Measurements from ENCODE around the gene SART1.

Gene SART1

GRCh38 chr11:65964906-65965305, 3.4 kb downstream of the SART1 start:
- no peak for DNase-seq (ENCODE audit: low read depth, low spot score)

GRCh38 chr11:65965986-65966762, 4.6 kb downstream of the SART1 start:
- no peak for DNase-seq (ENCODE audit: low read depth, low spot score)

GRCh38 chr11:65967329-65967934, 5.9 kb downstream of the SART1 start:
- no peak for DNase-seq (ENCODE audit: low read depth, low spot score)

GRCh38 chr11:65968600-65969482, 7.3 kb downstream of the SART1 start:
- no peak for DNase-seq (ENCODE audit: low read depth, low spot score)

GRCh38 chr11:65972116-65972515, 10.6 kb downstream of the SART1 start:
- DNase-seq (ENCODE audit: low read depth, low spot score): no peak

GRCh38 chr11:65973439-65974110, 12.0 kb downstream of the SART1 start:
- DNase-seq (ENCODE audit: low read depth, low spot score): no peak

GRCh38 chr11:65975771-65976170, 14.2 kb downstream of the SART1 start:
- no peak for DNase-seq (ENCODE audit: low read depth, low spot score)

- DNase-seq (ENCODE audit: low read depth, low spot score): no peak
Observed at GRCh38 chr11:65976216-65977176, 15.0 kb downstream of the SART1 start.

GRCh38 chr11:65977621-65978390, 16.3 kb downstream of the SART1 start:
- no peak for DNase-seq (ENCODE audit: low read depth, low spot score)

- no peak for DNase-seq (ENCODE audit: low read depth, low spot score)
Observed at GRCh38 chr11:65978391-65979238, 17.1 kb downstream of the SART1 start.

- DNase-seq (ENCODE audit: low read depth, low spot score): no peak
Observed at GRCh38 chr11:65979261-65979759, 17.8 kb downstream of the SART1 start.

GRCh38 chr11:65981101-65981740, 19.7 kb downstream of the SART1 start:
- no peak for DNase-seq (ENCODE audit: low read depth, low spot score)

- DNase-seq (ENCODE audit: low read depth, low spot score): no peak
Observed at GRCh38 chr11:65981972-65982823, 20.7 kb downstream of the SART1 start.

- DNase-seq (ENCODE audit: low read depth, low spot score): no peak
Observed at GRCh38 chr11:65982824-65983588, 21.5 kb downstream of the SART1 start.

- DNase-seq (ENCODE audit: low read depth, low spot score): no peak
Observed at GRCh38 chr11:65983589-65983987, 22.1 kb downstream of the SART1 start.

GRCh38 chr11:65987336-65987735, 25.8 kb downstream of the SART1 start:
- DNase-seq (ENCODE audit: low read depth, low spot score): no peak
